GM18511 (cell line): Measurements from ENCODE around the gene ROBO1.
"Not testable (repeated sequence)": the region's sequence is repeated elsewhere in the genome, so short reads cannot be mapped to it uniquely, and the experiment has no call there.

Source experiments
- ATAC-seq: cut with Tn5 transposase; IDR thresholded peaks from one replicate; pipeline ENCODE4 v1.9.1; 2021; ENCODE audit warnings: mild to moderate bottlenecking, moderate library complexity; ENCODE audit not compliant: unreplicated experiment

ROBO1 gene

GRCh38 chr3:78889348-78889747 is 878.5 kb downstream of the ROBO1 start:
- no peak for ATAC-seq

GRCh38 chr3:78888635-78889034 is 879.2 kb downstream of the ROBO1 start:
- ATAC-seq, result no peak

GRCh38 chr3:78887547-78888011 is 880.2 kb downstream of the ROBO1 start:
- ATAC-seq, result no peak

DNA sequence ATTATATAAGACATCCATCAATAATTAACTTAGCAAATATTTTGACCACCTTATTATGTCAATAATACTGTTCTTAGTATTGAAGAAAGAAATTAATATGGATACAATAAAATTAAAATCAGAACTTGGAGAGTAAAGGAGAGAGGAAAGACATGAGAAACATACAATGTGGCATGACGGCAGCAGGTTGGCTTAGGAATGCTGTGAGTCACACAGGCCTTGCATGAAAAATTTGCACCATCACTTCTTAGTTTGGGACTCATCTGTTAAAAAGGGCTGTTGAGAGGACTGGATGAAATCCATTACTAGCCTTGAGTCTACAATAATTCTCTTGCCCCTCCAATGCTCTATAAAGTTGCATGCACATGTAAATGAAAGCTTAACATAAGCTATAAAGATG is 880.8 kb downstream of the ROBO1 start:
- ATAC-seq, result no peak

DNA sequence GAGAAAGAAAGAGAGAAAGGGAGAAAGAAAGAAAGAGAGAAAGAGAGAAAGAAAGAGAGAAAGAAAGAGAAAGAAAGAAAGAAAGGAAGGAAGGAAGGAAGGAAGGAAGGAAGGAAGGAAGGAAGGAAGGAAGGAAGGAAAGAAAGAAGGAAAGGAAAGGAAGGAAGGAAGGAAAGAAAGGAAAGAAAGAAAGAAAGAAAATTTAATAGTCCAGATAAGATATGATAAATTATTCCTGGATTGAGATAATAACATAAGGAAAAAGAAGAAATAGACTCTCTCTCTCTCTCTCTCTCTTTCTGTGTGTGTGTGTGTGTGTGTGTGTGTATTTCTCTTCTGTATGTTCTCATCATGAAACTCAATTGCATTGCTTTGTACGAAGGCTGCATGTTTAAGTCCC is 883.2 kb downstream of the ROBO1 start:
- ATAC-seq, result not testable (repeated sequence)

DNA sequence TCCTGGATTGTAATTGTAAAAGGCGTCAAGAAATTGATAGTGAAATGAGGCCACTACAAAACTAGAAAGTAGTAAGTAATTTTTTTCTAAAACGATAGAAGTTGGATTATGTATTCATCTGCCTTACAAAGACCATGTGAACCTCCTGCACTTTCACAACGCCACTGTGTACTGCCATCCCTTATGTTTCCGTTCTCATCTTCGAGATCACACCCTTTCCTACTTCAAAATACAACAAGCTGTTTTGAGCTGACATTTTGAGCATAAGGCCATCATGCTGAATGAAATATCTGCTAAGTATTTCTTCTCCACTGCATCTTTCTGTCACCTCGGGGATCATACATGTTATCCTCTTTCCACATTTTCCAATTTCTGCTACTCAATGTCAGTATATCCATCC is 885.5 kb downstream of the ROBO1 start:
- ATAC-seq, result no peak

DNA sequence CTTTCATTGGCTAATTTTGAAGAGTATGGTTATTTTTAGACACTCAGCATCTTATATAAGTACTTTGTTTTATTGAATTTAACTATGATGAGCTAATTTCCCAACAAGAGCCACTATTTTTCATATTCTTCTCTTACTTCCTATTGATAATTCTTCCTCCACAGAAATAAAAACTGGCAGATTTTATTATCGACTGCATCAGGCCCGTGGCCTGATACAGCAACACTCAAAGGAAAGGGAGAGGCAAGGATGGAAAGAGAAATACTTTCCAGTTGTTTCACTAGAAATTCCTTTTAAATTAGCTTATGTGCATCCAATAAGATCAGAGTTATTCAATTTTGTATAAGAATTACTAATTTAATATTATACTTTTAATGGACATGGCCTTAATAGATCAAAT is 886.3 kb downstream of the ROBO1 start:
- ATAC-seq, result no peak

DNA sequence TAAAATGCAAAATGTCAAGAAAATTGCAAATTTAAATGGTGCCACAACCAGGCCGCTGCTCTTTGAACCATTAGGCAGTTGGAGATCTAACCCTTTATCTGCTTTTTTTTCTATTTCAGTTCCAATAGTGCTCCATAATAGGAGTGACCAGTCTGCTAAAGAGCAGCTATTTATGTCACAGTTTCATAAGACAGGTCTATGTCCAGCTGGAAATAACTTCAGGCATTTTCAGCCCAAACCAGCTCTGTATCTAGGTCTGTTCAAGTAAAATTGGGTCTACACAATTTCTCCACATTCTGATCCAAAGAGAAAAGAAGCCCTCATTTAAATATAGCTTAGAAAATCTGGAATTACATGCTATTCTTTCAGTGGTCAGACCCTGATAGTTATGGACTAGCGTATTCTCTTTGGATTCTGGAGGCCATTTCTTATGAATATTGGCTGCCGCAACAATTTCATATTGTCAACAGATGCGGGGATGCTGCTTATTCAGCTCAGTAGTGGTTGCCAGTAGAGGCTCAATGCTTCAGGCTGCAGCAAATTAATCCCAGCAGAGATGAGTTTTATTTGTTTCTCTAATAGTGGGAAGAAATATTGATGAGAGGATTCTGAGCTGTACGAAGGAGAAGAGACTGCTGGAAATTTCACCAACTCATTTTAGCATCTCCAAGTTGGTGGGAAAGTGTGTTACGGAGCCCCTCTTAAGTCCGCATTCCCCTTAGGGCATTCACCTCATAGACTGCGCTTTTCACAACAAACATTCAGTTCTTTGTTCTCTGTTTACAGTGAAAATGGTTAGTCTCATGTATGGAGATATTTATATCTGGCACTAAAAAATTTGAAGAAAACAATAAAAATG is 887.0 kb downstream of the ROBO1 start:
- no peak for ATAC-seq

GRCh38 chr3:78879295-78879860 is 888.4 kb downstream of the ROBO1 start:
- no peak for ATAC-seq

DNA sequence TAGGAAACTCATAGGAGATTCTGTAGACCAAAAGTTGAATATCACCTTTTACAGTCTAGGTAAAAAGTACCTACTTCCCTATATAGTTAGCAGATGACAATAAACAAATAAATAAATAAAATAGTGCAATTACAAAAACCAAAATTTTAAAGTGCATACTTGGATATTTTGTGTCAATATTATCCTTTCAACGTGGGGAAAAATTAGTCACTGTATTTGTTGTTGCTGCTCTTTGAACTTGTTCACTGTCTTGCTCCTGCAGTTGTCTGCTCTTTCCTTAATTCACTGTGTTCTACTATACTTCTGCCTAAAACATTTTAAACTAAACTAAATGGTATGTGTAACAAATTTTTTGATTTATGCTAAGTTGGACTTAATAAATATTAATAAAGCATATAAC is 889.0 kb downstream of the ROBO1 start:
- ATAC-seq, result no peak

GRCh38 chr3:78878011-78878410 is 889.8 kb downstream of the ROBO1 start:
- no peak for ATAC-seq

GRCh38 chr3:78875851-78876250 is 891.9 kb downstream of the ROBO1 start:
- no peak for ATAC-seq

GRCh38 chr3:78875436-78875835 is 892.4 kb downstream of the ROBO1 start:
- ATAC-seq, result no peak

DNA sequence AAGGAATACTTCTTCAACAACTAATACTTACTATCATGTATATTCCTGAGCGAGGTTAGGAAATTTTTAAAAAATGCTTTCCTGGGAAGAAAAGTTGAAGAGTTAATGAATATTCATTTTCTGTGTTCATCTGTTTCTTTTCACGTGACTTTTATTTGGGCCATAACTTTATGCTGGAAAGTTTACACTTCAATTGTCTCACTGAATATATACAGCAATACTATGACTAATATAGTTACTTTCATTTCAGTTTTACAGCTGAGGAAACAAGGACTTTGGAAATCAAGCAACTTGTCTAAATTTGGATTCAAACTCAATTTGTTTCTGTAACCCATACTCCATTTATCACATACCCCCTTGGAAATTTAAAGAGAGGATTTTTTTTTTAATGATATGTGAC is 894.2 kb downstream of the ROBO1 start:
- no peak for ATAC-seq

DNA sequence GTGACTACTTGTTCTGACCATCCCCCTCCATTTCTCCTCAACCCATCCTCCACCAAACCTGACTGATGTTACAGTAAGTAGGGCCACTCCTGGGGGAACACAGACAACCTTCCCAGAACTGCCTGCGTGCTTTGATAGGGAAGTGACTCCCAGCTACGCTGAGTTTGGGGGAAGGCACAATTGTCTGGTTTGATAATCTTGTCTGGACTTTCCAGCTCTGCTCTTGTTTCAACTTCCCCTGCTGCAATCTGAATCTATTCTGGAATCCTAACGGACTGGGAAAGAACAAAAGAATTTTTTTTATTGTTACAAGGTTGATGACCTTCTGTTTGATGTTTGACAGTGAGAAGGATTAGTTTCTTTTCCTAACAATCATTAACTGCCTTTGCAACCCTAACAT is 895.6 kb downstream of the ROBO1 start:
- ATAC-seq, result no peak

DNA sequence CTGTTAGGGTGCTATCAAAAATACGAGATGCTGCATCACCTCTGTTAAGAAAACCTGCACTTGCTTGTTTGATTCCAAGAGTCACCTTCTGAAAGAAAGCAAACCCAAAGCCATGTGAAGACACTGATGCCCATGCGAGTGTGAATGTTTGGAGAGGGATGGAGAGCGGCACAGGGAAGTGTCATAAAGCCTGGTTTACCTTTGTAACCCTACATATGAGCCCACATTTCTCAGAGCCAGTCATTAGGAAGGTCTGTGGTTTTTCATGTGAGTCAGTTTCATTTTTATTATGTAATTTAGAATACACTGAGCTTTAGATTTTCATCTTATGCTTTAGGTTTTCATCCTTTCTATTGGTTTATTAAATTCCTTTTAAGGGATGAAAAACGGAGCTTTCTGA is 896.8 kb downstream of the ROBO1 start:
- ATAC-seq, result no peak

GRCh38 chr3:78870484-78870883 is 897.3 kb downstream of the ROBO1 start:
- ATAC-seq, result no peak

DNA sequence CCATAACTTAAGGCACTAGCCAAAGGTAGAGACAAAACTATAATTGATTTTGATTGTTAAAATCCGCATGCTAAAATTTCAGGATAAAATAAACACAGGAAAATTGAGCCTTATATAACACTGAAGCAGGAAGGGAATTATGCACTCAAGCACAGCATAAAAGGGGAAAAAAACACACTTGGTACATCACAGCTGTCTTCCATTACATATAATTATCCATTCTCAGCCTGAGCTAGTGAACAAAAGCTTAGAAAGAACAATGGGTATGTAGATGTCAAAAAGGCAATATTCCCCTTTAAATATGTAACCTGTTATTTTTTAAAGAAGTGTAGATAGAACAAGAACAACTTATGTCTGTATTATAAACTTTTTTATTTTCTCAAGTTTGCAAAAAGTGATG is 899.2 kb downstream of the ROBO1 start:
- ATAC-seq, result no peak

DNA sequence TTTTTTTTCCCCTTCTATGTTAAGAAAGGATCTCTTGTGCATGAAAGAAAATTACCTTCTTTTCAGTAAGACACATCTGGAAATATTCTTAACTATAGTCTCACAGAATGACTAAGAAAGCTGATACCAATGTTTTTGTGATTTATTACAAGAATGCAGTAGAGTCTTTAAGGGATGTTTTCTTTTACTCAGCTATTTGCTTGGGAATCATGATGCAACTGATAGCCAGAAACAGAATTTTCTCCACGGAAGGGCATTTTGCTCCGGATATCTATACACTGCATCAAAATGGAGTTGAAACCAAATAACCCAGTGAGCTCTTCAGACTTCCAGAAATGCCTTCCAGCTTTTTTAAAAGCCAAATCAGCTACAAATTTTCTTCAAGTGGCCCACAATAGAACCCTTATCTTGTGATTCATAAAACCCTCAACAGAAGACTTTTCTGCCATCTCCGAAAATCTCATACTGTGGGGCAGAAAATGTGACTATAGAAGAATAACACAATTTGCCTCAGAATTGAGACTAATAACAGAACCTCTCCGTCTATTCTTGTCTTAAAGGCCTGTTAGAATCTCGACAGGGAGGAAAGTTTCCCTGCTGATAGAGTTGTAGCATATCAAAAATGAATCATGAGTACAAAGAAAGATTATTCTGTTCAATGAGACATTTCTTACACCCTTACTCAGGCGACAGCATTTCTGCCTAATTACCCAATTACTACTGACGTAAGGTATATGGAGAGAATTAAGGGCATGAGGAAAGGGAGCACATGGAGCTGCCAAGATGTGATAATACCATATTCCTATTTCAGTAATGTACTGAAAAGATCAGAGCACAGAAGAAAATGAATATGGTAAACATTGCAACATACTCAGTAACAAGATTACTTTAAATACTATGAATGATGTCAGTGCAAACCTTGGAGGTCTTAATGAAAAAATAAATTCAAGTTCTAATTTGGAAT is 900.1 kb downstream of the ROBO1 start:
- ATAC-seq, result no peak

DNA sequence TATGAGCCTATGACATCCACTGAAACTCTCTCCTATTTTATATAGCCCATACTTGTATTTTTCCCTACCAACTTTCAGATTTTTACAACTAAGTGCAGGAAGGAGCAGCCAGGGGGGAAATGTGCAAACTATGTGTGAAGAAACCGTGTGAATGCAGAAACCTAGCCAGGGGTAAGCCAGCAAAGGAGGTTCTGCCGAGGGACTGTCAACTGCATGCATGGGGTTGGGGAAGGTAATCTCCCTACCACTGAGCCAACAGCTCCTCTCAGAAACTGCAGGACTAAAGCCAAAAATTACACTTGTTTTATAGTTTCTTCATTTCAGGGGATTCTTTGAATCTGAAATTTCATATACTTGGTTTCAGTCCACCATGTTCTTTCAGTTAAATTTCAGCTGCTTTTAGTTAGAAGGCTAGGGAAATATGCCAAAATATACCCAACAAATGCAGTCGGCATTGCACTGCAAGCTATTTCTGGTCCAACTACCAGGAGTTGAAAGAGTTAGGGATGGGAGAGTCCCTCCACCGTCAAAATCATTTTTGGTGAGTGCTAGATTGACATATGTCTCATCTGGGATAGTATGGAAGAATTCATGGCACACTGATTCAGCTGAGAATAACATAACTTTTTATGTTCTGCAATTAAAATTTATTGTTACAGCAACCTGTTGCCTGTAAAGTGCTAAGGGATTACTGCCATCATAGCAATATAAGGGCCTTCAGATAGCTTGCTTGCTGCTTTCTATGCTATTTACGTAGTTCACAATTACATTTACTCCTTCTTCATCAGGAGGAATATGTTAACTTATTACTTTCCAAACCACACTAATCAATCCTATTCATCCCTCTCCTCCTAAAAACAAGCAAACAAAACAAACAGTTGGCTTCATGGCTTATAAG is 904.2 kb downstream of the ROBO1 start:
- ATAC-seq, result no peak
